NCI-H187 treated with DMSO at 0.1 percent for 48 hours (cell line): ENCODE measurements around the gene RBMY1A1.
"Not testable (repeated sequence)": the region's sequence is repeated elsewhere in the genome, so short reads cannot be mapped to it uniquely, and the experiment has no call there.

Experiments
- DNase-seq: peaks from one replicate; lab custom pipeline; 2025; lab: John Stamatoyannopoulos, UW

Gene RBMY1A1

DNA sequence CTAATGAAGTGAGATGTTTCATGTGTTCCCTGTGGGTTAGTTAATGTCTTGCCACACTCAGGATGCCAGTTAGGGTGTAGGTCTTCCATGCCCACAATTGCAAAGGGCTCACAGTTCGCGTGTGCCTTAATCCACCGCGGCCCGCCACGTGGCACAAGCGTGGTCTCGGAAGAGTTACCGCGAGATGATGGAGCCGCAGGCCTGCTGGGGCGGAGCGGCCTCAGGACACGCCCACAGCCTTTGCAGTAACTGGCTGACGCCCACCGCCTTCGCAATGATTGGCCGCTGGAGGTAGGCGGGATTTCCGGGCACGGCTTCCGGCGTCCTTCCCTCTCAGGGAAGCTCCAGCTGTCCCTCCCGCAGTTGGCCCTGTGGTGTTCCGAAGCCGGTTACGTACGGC, at the start of gene RBMY1A1:
Gene RBMY1A1, plus strand, starts transcription at position 301 of the 400 bp plus-strand sequence. CDS start 2,013 bp downstream, outside the sequence.
- DNase-seq, result not testable (repeated sequence)

DNA sequence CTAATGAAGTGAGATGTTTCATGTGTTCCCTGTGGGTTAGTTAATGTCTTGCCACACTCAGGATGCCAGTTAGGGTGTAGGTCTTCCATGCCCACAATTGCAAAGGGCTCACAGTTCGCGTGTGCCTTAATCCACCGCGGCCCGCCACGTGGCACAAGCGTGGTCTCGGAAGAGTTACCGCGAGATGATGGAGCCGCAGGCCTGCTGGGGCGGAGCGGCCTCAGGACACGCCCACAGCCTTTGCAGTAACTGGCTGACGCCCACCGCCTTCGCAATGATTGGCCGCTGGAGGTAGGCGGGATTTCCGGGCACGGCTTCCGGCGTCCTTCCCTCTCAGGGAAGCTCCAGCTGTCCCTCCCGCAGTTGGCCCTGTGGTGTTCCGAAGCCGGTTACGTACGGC, 23.6 kb upstream of the RBMY1A1 start, which contains the start of gene RBMY1B:
Gene RBMY1B, plus strand, starts transcription at position 301 of the 400 bp plus-strand sequence. CDS start 2,013 bp downstream, outside the sequence.
- DNase-seq, result not testable (repeated sequence)

DNA sequence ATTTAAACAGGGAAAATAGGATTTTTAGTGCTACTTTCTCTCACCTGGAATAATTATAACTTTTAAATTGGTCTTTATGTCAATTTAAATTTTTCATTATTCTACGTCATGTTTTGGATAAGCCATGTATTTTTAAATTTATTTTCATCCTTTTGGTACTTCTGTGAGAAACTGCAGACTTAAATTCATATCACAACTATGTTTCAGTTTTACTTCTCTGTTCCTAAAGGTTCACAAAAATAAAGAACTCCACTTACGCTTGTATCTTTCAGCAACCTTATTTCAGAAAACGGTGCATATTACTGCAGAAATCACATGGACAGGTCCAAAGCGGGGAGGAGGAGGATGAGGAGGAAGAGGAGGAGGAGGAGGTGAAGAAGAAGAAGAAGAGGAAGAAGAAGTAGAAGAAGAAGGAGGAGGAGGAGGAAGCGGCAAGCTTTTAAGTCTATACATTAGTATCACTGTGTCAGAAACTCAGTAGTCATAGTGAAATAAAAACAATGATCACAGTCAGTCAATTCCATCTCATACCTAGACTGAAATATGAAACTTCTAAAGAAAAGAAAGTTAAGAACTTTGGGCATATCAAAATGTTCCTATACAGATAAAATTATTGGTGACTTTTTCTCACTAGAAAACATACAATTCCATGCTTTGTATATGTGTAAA, 24.8 kb downstream of the RBMY1A1 start:
- not testable (repeated sequence) for DNase-seq

DNA sequence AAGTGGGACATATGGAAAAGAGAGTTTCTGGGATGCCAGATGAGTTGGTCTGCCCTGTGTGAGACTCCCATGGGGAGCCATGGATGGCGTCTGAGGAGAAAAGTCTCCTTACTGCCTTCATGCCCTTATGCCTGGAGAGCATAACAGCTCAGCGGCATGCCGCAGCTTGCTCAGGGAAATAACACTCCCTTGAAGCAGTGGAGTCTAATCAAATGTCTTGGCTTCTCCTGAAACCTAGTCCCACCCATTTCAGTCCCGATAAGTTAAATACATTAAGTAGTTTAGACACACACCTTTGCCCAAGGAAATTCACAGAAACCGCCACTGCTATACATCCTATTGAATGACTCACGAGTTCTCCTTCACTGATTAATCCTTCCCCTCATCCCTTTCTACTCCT, 50.8 kb downstream of the RBMY1A1 start:
- DNase-seq, result no peak

DNA sequence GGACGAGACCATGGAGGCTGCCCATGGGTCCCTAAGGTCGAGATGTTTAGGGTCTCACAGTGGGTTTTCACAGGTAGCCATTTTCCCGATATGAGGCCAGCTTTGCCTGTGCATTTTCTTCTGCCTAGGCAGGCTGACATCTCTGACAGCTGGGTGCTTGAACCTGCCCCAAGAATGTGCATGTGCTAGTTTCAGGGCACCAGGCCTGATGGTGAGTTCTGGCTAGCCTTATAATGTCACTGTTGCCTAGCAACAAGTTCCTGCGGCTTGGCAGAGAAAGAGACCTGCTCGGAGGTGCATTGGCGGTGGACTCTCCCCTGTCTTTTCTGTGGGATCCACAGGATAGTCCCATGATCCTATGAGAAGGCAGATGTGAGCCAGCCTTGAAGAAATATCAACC, 51.8 kb downstream of the RBMY1A1 start:
- not testable (repeated sequence) for DNase-seq

DNA sequence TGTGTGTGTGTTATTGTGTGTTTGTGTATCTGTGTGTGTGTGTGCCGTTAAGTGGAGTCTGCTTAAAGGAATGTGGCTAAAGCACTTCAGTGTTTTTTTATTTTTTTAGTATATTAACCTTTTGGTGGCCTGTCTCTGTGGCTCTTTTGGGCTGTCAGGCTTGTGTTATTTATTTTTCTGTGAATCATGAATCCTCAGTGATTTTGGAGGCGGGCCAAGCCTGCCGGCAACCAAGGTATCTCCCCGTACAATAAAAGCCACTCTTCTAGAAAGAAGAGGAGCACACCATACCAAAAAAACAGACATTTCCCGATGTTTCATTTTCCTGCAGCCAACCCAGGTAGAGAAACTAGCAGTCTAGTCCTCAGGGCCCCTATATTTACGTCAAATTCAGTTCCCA, 57.4 kb downstream of the RBMY1A1 start:
- no peak for DNase-seq

DNA sequence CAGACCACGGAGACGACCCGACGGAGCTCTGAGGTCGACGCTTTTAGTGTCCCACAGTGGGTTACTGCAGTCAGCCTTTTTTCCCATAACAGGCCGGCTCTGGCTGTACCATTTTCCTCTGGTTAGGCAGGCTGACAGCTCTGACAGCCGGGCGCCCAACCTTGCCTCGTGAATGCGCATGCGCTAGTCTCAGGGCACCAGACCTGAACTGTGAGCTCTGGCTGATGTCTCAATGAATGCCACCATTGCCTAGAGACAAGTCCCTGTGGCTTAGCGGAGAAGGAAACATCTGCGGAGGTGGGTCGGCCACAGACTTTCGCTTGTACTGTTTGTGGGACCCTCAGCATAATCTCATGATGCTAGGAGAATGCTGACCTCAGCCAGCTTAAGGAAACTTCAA, 61.6 kb downstream of the RBMY1A1 start:
- DNase-seq, result not testable (repeated sequence)
